PC-3 (cell line): ENCODE results near the gene USP14.

Experiments used
- EZH2 ChIP-seq: fragments of 300-600 bp; sonication (generic); IDR thresholded peaks from one replicate; pipeline ENCODE4 v1.6.1; 2017; ENCODE audit warnings: antibody characterized with exemption, mild to moderate bottlenecking, low read length; ENCODE audit not compliant: unreplicated experiment
- TF ChIP-seq, protein P1 (sequence below): fragments of 300-600 bp; sonication (generic); conservative IDR thresholded peaks from 2 replicates; pipeline ENCODE4 v1.5.1; 2017; ENCODE audit warnings: antibody characterized with exemption, low read depth, mild to moderate bottlenecking, low read length

DNA sequence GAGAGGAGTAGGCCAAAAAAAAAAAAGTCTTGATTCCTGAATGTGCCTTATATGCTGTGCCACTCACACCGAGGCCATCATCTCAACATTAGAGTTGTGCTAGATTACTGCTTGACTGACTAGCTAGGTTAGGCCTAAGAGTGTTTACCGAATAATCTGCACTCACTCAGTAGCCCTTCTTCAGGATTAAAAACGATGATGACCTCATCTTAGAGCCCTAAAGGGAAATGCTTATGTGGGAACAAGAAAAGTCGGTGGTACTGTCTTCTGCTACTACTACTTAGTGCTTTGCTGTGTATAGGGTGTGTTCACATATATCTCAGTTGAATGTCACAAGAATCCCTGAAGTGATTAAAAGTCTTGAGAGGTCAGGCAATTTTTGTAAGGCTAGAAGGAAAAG lies 55.1 kb downstream of the USP14 start:
- no peak for TF ChIP-seq EZH2
- TF ChIP-seq, protein P1, sequence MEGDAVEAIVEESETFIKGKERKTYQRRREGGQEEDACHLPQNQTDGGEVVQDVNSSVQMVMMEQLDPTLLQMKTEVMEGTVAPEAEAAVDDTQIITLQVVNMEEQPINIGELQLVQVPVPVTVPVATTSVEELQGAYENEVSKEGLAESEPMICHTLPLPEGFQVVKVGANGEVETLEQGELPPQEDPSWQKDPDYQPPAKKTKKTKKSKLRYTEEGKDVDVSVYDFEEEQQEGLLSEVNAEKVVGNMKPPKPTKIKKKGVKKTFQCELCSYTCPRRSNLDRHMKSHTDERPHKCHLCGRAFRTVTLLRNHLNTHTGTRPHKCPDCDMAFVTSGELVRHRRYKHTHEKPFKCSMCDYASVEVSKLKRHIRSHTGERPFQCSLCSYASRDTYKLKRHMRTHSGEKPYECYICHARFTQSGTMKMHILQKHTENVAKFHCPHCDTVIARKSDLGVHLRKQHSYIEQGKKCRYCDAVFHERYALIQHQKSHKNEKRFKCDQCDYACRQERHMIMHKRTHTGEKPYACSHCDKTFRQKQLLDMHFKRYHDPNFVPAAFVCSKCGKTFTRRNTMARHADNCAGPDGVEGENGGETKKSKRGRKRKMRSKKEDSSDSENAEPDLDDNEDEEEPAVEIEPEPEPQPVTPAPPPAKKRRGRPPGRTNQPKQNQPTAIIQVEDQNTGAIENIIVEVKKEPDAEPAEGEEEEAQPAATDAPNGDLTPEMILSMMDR = no peak
